NCI-H1436 (cell line): ENCODE data around the gene LOXL1.
A peak's percentile ranks its signal among the peaks of the same experiment; 100 is the strongest.

Experiments used
- DNase-seq: peaks from one replicate; lab custom pipeline; 2025; lab: John Stamatoyannopoulos, UW

Gene LOXL1

GRCh38 chr15:73994413-73994883, 68.2 kb downstream of the LOXL1 start, which contains the start of gene PML:
TSS of gene PML (plus strand) at chr15:73994716. CDS start at chr15:73994813, 97 bp downstream.
- peak; percentile 93 for DNase-seq

GRCh38 chr15:73994912-73995622, 68.8 kb downstream of the LOXL1 start:
- no peak for DNase-seq

DNA sequence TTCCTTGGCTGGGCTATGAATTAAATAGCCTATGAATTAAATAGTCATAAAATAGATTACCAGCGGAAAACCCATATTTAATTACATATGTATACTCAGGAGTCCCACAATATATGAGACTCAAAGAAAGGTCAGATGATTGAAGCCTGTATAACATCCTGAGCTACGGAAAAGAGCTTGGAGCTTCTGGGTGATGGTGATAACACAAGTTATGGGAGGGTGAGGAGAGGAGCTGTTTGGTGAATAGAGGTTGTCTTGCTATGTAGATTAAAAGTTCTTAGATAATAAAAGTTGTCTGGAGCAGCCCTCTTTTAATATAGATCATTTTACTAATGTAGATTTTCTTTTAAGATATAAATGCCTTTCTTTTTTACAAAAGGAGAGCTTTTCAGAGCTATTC, 70.0 kb downstream of the LOXL1 start:
- DNase-seq, result no peak

GRCh38 chr15:73996939-73997338, 70.7 kb downstream of the LOXL1 start:
- no peak for DNase-seq

GRCh38 chr15:73997986-73998385, 71.7 kb downstream of the LOXL1 start:
- no peak for DNase-seq
